HG03095 (cell line): ENCODE results near the gene NADSYN1.
A peak's percentile ranks its signal among the peaks of the same experiment; 100 is the strongest.
"Not testable (repeated sequence)": the region's sequence is repeated elsewhere in the genome, so short reads cannot be mapped to it uniquely, and the experiment has no call there.

Experiments used
- ATAC-seq: cut with Tn5 transposase; IDR thresholded peaks from one replicate; pipeline ENCODE4 v1.9.1; 2021; ENCODE audit warnings: moderate library complexity; ENCODE audit not compliant: unreplicated experiment

NADSYN1 gene

GRCh38 chr11:71453037-71453917 is at the start of gene NADSYN1:
Gene NADSYN1 (plus strand): TSS chr11:71453203. CDS start chr11:71453297, 94 bp downstream.
- peak; percentile 45 for ATAC-seq

GRCh38 chr11:71404209-71404608 is 48.8 kb upstream of the NADSYN1 start:
- ATAC-seq: no peak

GRCh38 chr11:71406681-71407080 is 46.3 kb upstream of the NADSYN1 start:
- ATAC-seq: no peak

- no peak for ATAC-seq
Observed at GRCh38 chr11:71407356-71407755, 45.6 kb upstream of the NADSYN1 start.

GRCh38 chr11:71408826-71409225 is 44.2 kb upstream of the NADSYN1 start:
- ATAC-seq: no peak

- ATAC-seq: no peak
Observed at GRCh38 chr11:71410363-71410966, 42.5 kb upstream of the NADSYN1 start.

- no peak for ATAC-seq
Observed at GRCh38 chr11:71414645-71415044, 38.4 kb upstream of the NADSYN1 start.

GRCh38 chr11:71418643-71419042 is 34.4 kb upstream of the NADSYN1 start:
- peak; percentile 68 for ATAC-seq

GRCh38 chr11:71420455-71421241 is 32.4 kb upstream of the NADSYN1 start:
- no peak for ATAC-seq

GRCh38 chr11:71421392-71421950 is 31.5 kb upstream of the NADSYN1 start:
- no peak for ATAC-seq

GRCh38 chr11:71422318-71422717 is 30.7 kb upstream of the NADSYN1 start:
- ATAC-seq: not testable (repeated sequence)

GRCh38 chr11:71423181-71423790 is 29.7 kb upstream of the NADSYN1 start:
- no peak for ATAC-seq

- ATAC-seq: no peak
Observed at GRCh38 chr11:71425409-71425808, 27.6 kb upstream of the NADSYN1 start.

GRCh38 chr11:71425860-71426259 is 27.1 kb upstream of the NADSYN1 start:
- no peak for ATAC-seq

GRCh38 chr11:71426413-71426812 is 26.6 kb upstream of the NADSYN1 start:
- no peak for ATAC-seq

GRCh38 chr11:71428861-71429435 is 24.1 kb upstream of the NADSYN1 start:
- no peak for ATAC-seq

GRCh38 chr11:71429701-71430100 is 23.3 kb upstream of the NADSYN1 start:
- no peak for ATAC-seq

- ATAC-seq: no peak
Observed at GRCh38 chr11:71430166-71430565, 22.8 kb upstream of the NADSYN1 start.

GRCh38 chr11:71431271-71431670 is 21.7 kb upstream of the NADSYN1 start:
- ATAC-seq: no peak
